H1 (cell line): Measurements from ENCODE around the gene CTSC. TPM values are rescaled to one million over a fixed set of nuclear protein-coding genes. Genes with fewer than 3 reads are reported as not detected.

Experiments used
- CTCF ChIA-PET: fragments of 300-600 bp; sonication (Branson Sonifier 250); formaldehyde crosslinking; loops from one replicate; lab custom pipeline; 2021; ENCODE audit not compliant: partially characterized antibody; lab: Charles Lee
- POLR2A ChIA-PET: fragments of 300-600 bp; sonication (Branson Sonifier 250); formaldehyde crosslinking; loops from one replicate; lab custom pipeline; 2021; ENCODE audit warnings: inconsistent platforms; ENCODE audit not compliant: partially characterized antibody; lab: Charles Lee
- DNase-seq, 2 experiments: peaks; one replicate each; pipeline versions ENCODE4 v3.0.0 to v3.0.0-alpha.2; 2010 to 2022; ENCODE audit warnings: low spot score in 2 of 2, low read depth in 1 of 2, mixed read lengths in 1 of 2
- FAIRE-seq: peaks from 2 replicates; lab custom pipeline; 2011; peaks lifted over from hg19 to GRCh38; lab: Jason Lieb, UNC
- H2AFZ ChIP-seq: 2 replicates; pipeline ENCODE4 v1.8.1; 2012; ENCODE audit warnings: low read length, inconsistent platforms
- H2AK5ac ChIP-seq: 2 replicates; pipeline ENCODE4 v1.6.1; 2013; ENCODE audit warnings: low read depth, low read length
- H2BK120ac ChIP-seq: replicated peaks from 2 replicates; pipeline ENCODE3; 2013; ENCODE audit warnings: low read depth, low read length, inconsistent platforms
- H2BK12ac ChIP-seq: 2 replicates; pipeline ENCODE4 v1.6.1; 2013; ENCODE audit warnings: low read depth, low read length
- H2BK15ac ChIP-seq: 2 replicates; pipeline ENCODE4 v1.6.1; 2013; ENCODE audit warnings: low read length
- H2BK20ac ChIP-seq: 2 replicates; pipeline ENCODE4 v1.6.1; 2013; ENCODE audit warnings: low read length
- H2BK5ac ChIP-seq: 2 replicates; pipeline ENCODE4 v1.6.1; 2013; ENCODE audit warnings: low read depth, low read length
- H3K14ac ChIP-seq: 2 replicates; pipeline ENCODE4 v1.6.1; 2013; ENCODE audit warnings: inconsistent platforms; ENCODE audit not compliant: insufficient read length
- H3K18ac ChIP-seq: 2 replicates; pipeline ENCODE4 v1.6.1; 2013; ENCODE audit warnings: low read length; ENCODE audit errors: extremely low read depth
- H3K23ac ChIP-seq: 2 replicates; pipeline ENCODE4 v1.6.1; 2013; ENCODE audit warnings: inconsistent platforms; ENCODE audit not compliant: insufficient read length
- H3K23me2 ChIP-seq: 2 replicates; pipeline ENCODE4 v1.6.1; 2013; ENCODE audit warnings: low read depth, low read length
- H3K27ac ChIP-seq: 2 replicates; pipeline ENCODE4 v1.6.1; 2011; ENCODE audit warnings: low read depth, low read length, inconsistent platforms
- H3K27me3 ChIP-seq, 4 experiments: replicated peaks in 1 of 4; 1 replicate in 1 of 4; 2 replicates in 3 of 4; pipeline versions ENCODE4 v1.6.1 to v1.8.1; 2011 to 2013; ENCODE audit warnings: low read length in 3 of 4, mild to moderate bottlenecking in 3 of 4, inconsistent platforms in 2 of 4, mixed read lengths in 2 of 4, moderate library complexity in 1 of 4; ENCODE audit not compliant: control insufficient read depth in 3 of 4, insufficient read depth in 3 of 4; ENCODE audit errors: extremely low read depth in 1 of 4
- H3K36me3 ChIP-seq, 4 experiments: 2 replicates each; pipeline versions ENCODE4 v1.6.1 to v1.8.1; 2011 to 2013; ENCODE audit warnings: mild to moderate bottlenecking in 4 of 4, low read length in 3 of 4, moderate library complexity in 2 of 4, control low read depth in 1 of 4, inconsistent platforms in 1 of 4; ENCODE audit not compliant: insufficient read depth in 4 of 4, control insufficient read depth in 2 of 4
- H3K4ac ChIP-seq: replicated peaks from 2 replicates; pipeline ENCODE3; 2013; ENCODE audit warnings: low read length, low read depth, mixed read lengths, inconsistent platforms; ENCODE audit not compliant: insufficient read length
- H3K4me1 ChIP-seq, 4 experiments: replicated peaks in 1 of 4; 1 replicate in 1 of 4; 2 replicates in 3 of 4; pipeline versions ENCODE4 v1.6.1 to v1.8.1; 2011 to 2013; ENCODE audit warnings: low read length in 3 of 4, inconsistent platforms in 2 of 4, mixed read lengths in 1 of 4; ENCODE audit not compliant: insufficient read depth in 4 of 4, control insufficient read depth in 3 of 4
- H3K4me2 ChIP-seq, 2 experiments: 2 replicates each; pipeline versions ENCODE4 v1.6.1 to v1.8.1; 2011 to 2013; ENCODE audit warnings: low read depth in 2 of 2, low read length in 2 of 2, control low read depth in 1 of 2, inconsistent platforms in 1 of 2, mild to moderate bottlenecking in 1 of 2; ENCODE audit not compliant: insufficient read depth in 1 of 2
- H3K4me3 ChIP-seq, 4 experiments: fragments of 200-600, 300-600 bp in 1 of 4; sonication (generic), shearing (Covaris generic), sonication (Bioruptor Twin) in 1 of 4; 2 replicates each; pipeline versions ENCODE4 v1.5.1 to v1.8.1; 2011 to 2016; ENCODE audit warnings: low read length in 4 of 4, low read depth in 3 of 4, control low read depth in 2 of 4, inconsistent platforms in 2 of 4, mild to moderate bottlenecking in 2 of 4, mixed read lengths in 1 of 4, moderate library complexity in 1 of 4; ENCODE audit not compliant: insufficient read depth in 2 of 4; ENCODE audit errors: extremely low read depth in 1 of 4
- H3K56ac ChIP-seq: replicated peaks from 2 replicates; pipeline ENCODE3; 2013; ENCODE audit warnings: low read depth, mild to moderate bottlenecking, mixed read lengths, low read length, inconsistent platforms; ENCODE audit not compliant: insufficient read length
- H3K79me1 ChIP-seq: 2 replicates; pipeline ENCODE4 v1.6.1; 2013; ENCODE audit warnings: low read depth, low read length, control low read depth
- H3K79me2 ChIP-seq, 2 experiments: 2 replicates each; pipeline versions ENCODE4 v1.6.1 to v1.8.1; 2012 to 2013; ENCODE audit warnings: low read length in 2 of 2, mild to moderate bottlenecking in 2 of 2, inconsistent platforms in 1 of 2; ENCODE audit not compliant: insufficient read depth in 2 of 2, control insufficient read depth in 1 of 2
- H3K9ac ChIP-seq, 4 experiments: replicated peaks in 1 of 4; 1 replicate in 1 of 4; 2 replicates in 3 of 4; pipeline versions ENCODE4 v1.6.1 to v1.8.1; 2011 to 2013; ENCODE audit warnings: low read depth in 3 of 4, low read length in 3 of 4, control low read depth in 2 of 4, mild to moderate bottlenecking in 2 of 4, moderate library complexity in 2 of 4, inconsistent platforms in 1 of 4; ENCODE audit errors: extremely low read depth in 1 of 4
- H3K9me3 ChIP-seq, 2 experiments: 2 replicates each; pipeline versions ENCODE4 v1.6.1 to v1.8.1; 2012 to 2013; ENCODE audit warnings: mild to moderate bottlenecking in 2 of 2, moderate library complexity in 2 of 2, control low read depth in 1 of 2, inconsistent platforms in 1 of 2, low read depth in 1 of 2, low read length in 1 of 2, mixed read lengths in 1 of 2; ENCODE audit not compliant: insufficient read depth in 2 of 2
- H4K20me1 ChIP-seq, 2 experiments: replicated peaks in 1 of 2; 2 replicates each; pipeline versions ENCODE3 to v1.8.1; 2011 to 2013; ENCODE audit warnings: inconsistent platforms in 2 of 2, low read length in 2 of 2, mild to moderate bottlenecking in 1 of 2; ENCODE audit not compliant: insufficient read depth in 2 of 2, control insufficient read depth in 1 of 2
- H4K5ac ChIP-seq: 2 replicates; pipeline ENCODE4 v1.6.1; 2013; ENCODE audit warnings: low read length, low read depth, mixed read lengths, inconsistent platforms; ENCODE audit not compliant: insufficient read length
- H4K8ac ChIP-seq: 2 replicates; pipeline ENCODE4 v1.8.0; 2013; ENCODE audit warnings: mild to moderate bottlenecking, moderate library complexity, low read length, inconsistent platforms; ENCODE audit not compliant: insufficient read depth; ENCODE audit errors: extremely low read depth
- H4K91ac ChIP-seq: replicated peaks from 2 replicates; pipeline ENCODE3; 2013; ENCODE audit warnings: low read length, mixed read lengths, inconsistent platforms; ENCODE audit not compliant: insufficient read length
- BCL11A ChIP-seq, 2 experiments: IDR thresholded peaks; one replicate each; pipeline ENCODE4 v1.6.1; 2011; ENCODE audit warnings: low read depth in 2 of 2, low read length in 2 of 2, mild to moderate bottlenecking in 2 of 2
- CTCF ChIP-seq, 3 experiments: IDR thresholded peaks; 1 replicate in 2 of 3; 2 replicates in 1 of 3; pipeline versions ENCODE4 v1.5.1 to v1.6.1; 2011; ENCODE audit warnings: low read length in 3 of 3, mild to moderate bottlenecking in 3 of 3, inconsistent platforms in 2 of 3, low read depth in 1 of 3, moderate library complexity in 1 of 3; ENCODE audit not compliant: insufficient read depth in 1 of 3; ENCODE audit errors: control extremely low read depth in 1 of 3
- EZH2 ChIP-seq: fragments of 200-600 bp; sonication (generic); IDR thresholded peaks from 2 replicates; pipeline ENCODE4 v1.7.1; 2012; ENCODE audit warnings: low read depth, mild to moderate bottlenecking, moderate library complexity, low read length, inconsistent platforms; ENCODE audit not compliant: severe bottlenecking
- TAF1 ChIP-seq: IDR thresholded peaks from 2 replicates; pipeline ENCODE4 v1.6.1; 2011; ENCODE audit warnings: mild to moderate bottlenecking, low read depth, low read length
- TBP ChIP-seq: IDR thresholded peaks from 2 replicates; pipeline ENCODE4 v1.6.1; 2011; ENCODE audit warnings: low read depth, low read length, improper control_type of control experiment
- WGBS, 2 experiments: shearing (Covaris generic) in 1 of 2; methylation state at CpG; one replicate each; pipeline versions ENCODE4 v1.1.6 to v1.1.7; 2013 to 2015; ENCODE audit warnings: low lambda C conversion rate in 2 of 2, mixed read lengths in 2 of 2, inconsistent platforms in 1 of 2, low coverage in 1 of 2, missing lambda C conversion rate in 1 of 2; ENCODE audit not compliant: insufficient replicate concordance in 2 of 2, insufficient coverage in 1 of 2, insufficient read length in 1 of 2; ENCODE audit errors: extremely low coverage in 1 of 2, missing lambda C conversion rate in 1 of 2; 5-methylcytosine and 5-hydroxymethylcytosine counted together
- long read RNA-seq, 2 experiments: library from RNA in 1 of 2; library from capped mRNA in 1 of 2; stranded (forward); transcript quantifications; one replicate each; pipeline ENCODE4 v2.0.0, GENCODE V29; 2021; ENCODE audit warnings: inconsistent platforms in 1 of 2
- polyA minus RNA-seq, 3 experiments: library from RNA; depleted of rRNA, polyadenylated mRNA; stranded (reverse); fragments of >200 nt; gene quantifications; 1 replicate in 2 of 3; 2 replicates in 1 of 3; pipeline ENCODE4 v1.2.3, GENCODE V29; 2011
- polyA plus RNA-seq, 7 experiments: library from polyadenylated mRNA; depleted of rRNA in 3 of 7; stranded (reverse) in 5 of 7; unstranded in 2 of 7; fragments of >200 nt in 5 of 7; fragments of 200-250 nt in 2 of 7; gene quantifications; 1 replicate in 5 of 7; 2 replicates in 1 of 7; 4 replicates in 1 of 7; pipeline versions ENCODE4 v1.2.1 to v1.2.3, GENCODE V29; 2011 to 2013; ENCODE audit warnings: missing spikeins in 2 of 7, mixed read lengths in 2 of 7
- total RNA-seq: library from RNA; stranded (reverse); fragmentation: NEBNext Ultra II Directional; extraction: Animal tissue kit (Norgen Biotek cat#: 25700); gene quantifications from 2 replicates; pipeline ENCODE4 v1.2.1, GENCODE V29; 2021

Gene CTSC
- total RNA-seq (362 and 369 TPM in 2 replicates), polyA plus RNA-seq (2011; rRNA removed) (225 and 347 TPM in 2 replicates), polyA minus RNA-seq (2011; rRNA and poly(A)+ RNA removed) (275 and 478 TPM in 2 replicates)
- polyA plus RNA-seq (2011; cell fraction: cytosol; rRNA removed): 320 TPM
- 200 TPM for polyA plus RNA-seq (2011; cell fraction: nucleus; rRNA removed)
- polyA plus RNA-seq (2012, experiment 1 of 2): 345 to 487 TPM (median 367 TPM) in 4 replicates
- 182 TPM for polyA plus RNA-seq (2012, experiment 2 of 2)
- polyA plus RNA-seq (2013, experiment 1 of 2): 653 TPM
- polyA plus RNA-seq (2013, experiment 2 of 2): 644 TPM
- polyA minus RNA-seq (2011; cell fraction: cytosol; rRNA and poly(A)+ RNA removed): 318 TPM
- 435 TPM for polyA minus RNA-seq (2011; cell fraction: nucleus; rRNA and poly(A)+ RNA removed)
- long read RNA-seq, experiment 1, full-length matches to known transcripts: 320 of 493 reads
- long read RNA-seq, experiment 1, partial matches to known transcripts: 128 of 493 reads
- long read RNA-seq, experiment 1, other reads (novel, unspliced or antisense): 45 of 493 reads
- long read RNA-seq, experiment 2, full-length matches to known transcripts: 422 of 467 reads
- long read RNA-seq, experiment 2, partial matches to known transcripts: 16 of 467 reads
- long read RNA-seq, experiment 2, other reads (novel, unspliced or antisense): 29 of 467 reads

- Histone ChIP-seq H3K4me3 (peak within 1 kb of the TSS; percentile 72 to 96 (median 87)), H3K27me3 (no peaks in the 10 kb centered on the region), H3K4ac (peak within 1 kb of the TSS; percentile 98), H2BK5ac (peak within 1 kb of the TSS; percentile 97), H3K18ac (peak within 1 kb of the TSS; percentile 100), H4K20me1 (peaks cover 0 to 5% of the 10 kb centered on the region in 2 experiments), H3K79me2 (peaks cover 6 to 62% of the 10 kb centered on the region in 2 experiments), H2BK15ac (no peak within 1 kb of the TSS), H3K23ac (no peak within 1 kb of the TSS), H3K9ac (peak within 1 kb of the TSS; percentile 66 to 96 (median 86)), H3K56ac (peak within 1 kb of the TSS; percentile 94), H4K91ac (peak within 1 kb of the TSS; percentile 90), H2AFZ (peak within 1 kb of the TSS; percentile 64), H3K79me1 (no peaks in the 10 kb centered on the region), H3K36me3 (peaks cover 12 to 37% (median 18%) of the 10 kb centered on the region in 4 experiments; a peak in 6 of 8 replicates), H3K4me1 (peaks cover 0 to 11% (median 4%) of the 10 kb centered on the region in 4 experiments; a peak in 4 of 7 replicates), H2BK120ac (no peak within 1 kb of the TSS), H3K14ac (no peak within 1 kb of the TSS), H2BK20ac (peak within 1 kb of the TSS; percentile 40; the same call in 1 of the 2 replicates), H2AK5ac (peak within 1 kb of the TSS; percentile 91; the same call in 1 of the 2 replicates), H2BK12ac (peak within 1 kb of the TSS; percentile 89), H3K4me2 (peak within 1 kb of the TSS; percentile 82 to 96), H3K23me2 (peaks cover 10% of the 10 kb centered on the region), H3K9me3 (no peaks in the 10 kb centered on the region), H3K27ac (peak within 1 kb of the TSS; percentile 90), H4K8ac (peak within 1 kb of the TSS; percentile 96; the same call in 1 of the 2 replicates), H4K5ac (peak within 1 kb of the TSS; percentile 94)
- DNase-seq (peak; percentile 60 to 96), FAIRE-seq (no peak)
- ChIA-PET POLR2A (interaction anchor here (0.7 to 7.4 kb wide), 19 partner anchors 12 to 905 kb away, joined by 3 to 129 read pairs (median 4); no protein-coding TSS in a partner anchor), CTCF (interaction anchor here (1.8 kb wide), 1 partner anchor 43 kb away, joined by 7 read pairs; no protein-coding TSS in a partner anchor)
- WGBS, 2 experiments: 2% methylated on average over 54 of the region's 54 CpGs; no CpG with 5 or more reads in 1 of the 2 experiments
- TF ChIP-seq TAF1 (peak; percentile 95), BCL11A (IDR thresholded peaks at IDR 0.05; ENCODE audit: low read depth in 2 of 2, low read length in 2 of 2) (no peak), TBP (peak; percentile 89), CTCF (IDR thresholded peaks at IDR 0.05; ENCODE audit: control extremely low read depth in 1 of 3, insufficient read depth in 1 of 3, low read depth in 1 of 3, low read length in 3 of 3) (no peak), EZH2 (no peak)
Observed at GRCh38 chr11:88337181-88337986, at the start of gene CTSC. Gene CTSC (minus strand): TSS chr11:88337736. CDS start chr11:88337672, 64 bp downstream.
